LNCAP (cell line): ENCODE measurements around the gene RPL38.

Source experiments
- TF ChIP-seq, protein P1 (sequence below): fragments of 450-650 bp; IDR thresholded peaks from 2 replicates; pipeline ENCODE4 v1.5.1; 2017; ENCODE audit warnings: mild to moderate bottlenecking

RPL38 gene

GRCh38 chr17:74185571-74186185 is 17.8 kb upstream of the RPL38 start:
- TF ChIP-seq, protein P1, sequence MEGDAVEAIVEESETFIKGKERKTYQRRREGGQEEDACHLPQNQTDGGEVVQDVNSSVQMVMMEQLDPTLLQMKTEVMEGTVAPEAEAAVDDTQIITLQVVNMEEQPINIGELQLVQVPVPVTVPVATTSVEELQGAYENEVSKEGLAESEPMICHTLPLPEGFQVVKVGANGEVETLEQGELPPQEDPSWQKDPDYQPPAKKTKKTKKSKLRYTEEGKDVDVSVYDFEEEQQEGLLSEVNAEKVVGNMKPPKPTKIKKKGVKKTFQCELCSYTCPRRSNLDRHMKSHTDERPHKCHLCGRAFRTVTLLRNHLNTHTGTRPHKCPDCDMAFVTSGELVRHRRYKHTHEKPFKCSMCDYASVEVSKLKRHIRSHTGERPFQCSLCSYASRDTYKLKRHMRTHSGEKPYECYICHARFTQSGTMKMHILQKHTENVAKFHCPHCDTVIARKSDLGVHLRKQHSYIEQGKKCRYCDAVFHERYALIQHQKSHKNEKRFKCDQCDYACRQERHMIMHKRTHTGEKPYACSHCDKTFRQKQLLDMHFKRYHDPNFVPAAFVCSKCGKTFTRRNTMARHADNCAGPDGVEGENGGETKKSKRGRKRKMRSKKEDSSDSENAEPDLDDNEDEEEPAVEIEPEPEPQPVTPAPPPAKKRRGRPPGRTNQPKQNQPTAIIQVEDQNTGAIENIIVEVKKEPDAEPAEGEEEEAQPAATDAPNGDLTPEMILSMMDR, result no peak

DNA sequence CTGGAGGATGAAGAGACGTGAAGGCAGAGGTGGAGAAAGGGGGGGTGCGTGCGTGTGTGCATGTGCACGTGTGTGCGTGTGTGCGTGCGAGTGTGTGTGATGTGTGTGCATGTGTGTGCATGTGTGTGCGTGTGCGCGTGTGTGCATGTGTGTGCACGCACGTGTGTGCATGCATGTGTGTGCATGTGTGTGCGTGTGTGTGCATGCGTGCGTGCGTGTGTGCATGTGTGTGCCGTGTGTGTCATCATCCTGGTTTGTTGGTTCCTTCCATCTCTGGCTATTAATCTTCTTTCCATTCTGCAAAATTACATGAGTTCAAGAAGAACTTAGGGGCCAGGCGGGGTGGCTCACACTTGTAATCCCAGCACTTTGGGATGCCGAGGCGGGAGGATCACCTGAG is 17.0 kb upstream of the RPL38 start:
- TF ChIP-seq, protein P1, result no peak

- TF ChIP-seq, protein P1, result no peak
Observed at GRCh38 chr17:74187761-74188160, 15.7 kb upstream of the RPL38 start.

DNA sequence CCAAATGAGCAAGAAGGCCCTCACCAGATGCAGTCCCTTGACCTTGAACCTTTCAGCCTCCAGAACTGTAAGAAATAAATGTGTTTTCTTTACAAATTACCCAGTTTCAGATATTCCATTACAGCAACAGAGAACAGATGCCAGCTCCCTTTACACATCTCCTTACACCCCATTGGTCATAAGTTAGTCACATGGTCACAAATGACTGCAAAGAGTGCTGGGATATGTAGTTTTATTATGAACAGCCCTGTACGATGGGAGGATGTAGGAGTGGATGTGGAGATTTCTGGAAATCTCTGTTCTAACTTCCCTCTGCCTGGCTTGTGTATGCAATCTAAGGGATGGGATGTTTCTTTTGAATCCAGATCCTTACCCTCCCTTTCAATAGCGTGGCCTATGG is 13.3 kb upstream of the RPL38 start:
- TF ChIP-seq, protein P1, result no peak

DNA sequence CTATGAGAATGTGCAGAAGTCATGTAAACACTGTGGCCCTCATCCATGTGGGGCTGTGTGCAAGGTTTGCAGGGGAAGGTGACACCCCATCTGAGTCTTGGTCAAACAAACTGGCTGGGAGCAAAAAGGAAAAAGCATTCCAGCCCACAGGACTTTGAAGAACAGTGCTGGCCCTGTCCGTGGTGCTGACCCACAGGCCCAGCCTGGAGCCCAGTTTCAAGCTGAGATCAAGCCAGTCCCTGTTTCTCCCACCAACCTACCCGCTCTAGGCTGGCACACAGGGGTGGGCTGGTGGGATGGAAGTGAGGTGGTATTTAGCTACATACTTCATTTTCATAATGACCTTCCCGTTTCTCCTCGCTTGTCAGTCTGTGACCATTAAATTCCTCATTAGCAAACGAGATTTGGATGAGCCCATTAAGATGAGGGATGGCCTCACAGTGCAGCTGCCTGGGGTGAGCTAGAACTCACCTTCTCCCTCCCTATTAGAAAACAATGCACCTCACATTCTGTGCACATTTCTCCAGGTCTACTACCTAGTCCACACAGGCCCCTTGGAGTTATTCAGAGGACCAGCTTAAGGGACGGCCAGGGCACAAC is 12.6 kb upstream of the RPL38 start:
- TF ChIP-seq, protein P1, result no peak

GRCh38 chr17:74192950-74193781 is 10.3 kb upstream of the RPL38 start:
- TF ChIP-seq, protein P1, result no peak

DNA sequence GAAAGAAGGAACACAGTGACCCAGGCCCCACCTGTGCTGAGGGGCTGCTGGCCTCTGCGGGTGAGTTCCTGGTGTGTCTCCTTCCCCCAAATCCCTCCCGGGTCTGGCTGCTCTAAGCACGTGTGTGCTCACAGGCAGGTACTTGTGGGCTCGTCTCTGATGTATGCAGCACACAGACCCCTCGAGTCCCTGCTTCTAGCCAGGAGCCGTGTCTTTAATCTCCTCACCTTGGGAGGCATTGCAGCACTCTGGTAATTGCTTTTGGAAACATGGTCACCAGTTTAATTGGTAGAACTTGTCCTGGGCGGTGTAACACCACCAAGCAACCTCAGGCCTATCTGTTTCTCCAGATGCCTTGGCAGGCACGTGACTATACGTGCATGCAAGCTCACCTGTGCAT is 8.8 kb upstream of the RPL38 start:
- TF ChIP-seq, protein P1, result no peak
